GM12878 (cell line): ENCODE measurements around the gene NTRK3. TPM values are rescaled to one million over a fixed set of nuclear protein-coding genes. Genes with fewer than 3 reads are reported as not detected.

Experiments used
- ATAC-seq: fragments of 200-7000 bp; cut with Tn5 transposase; 3 replicates; pipeline ENCODE4 v1.9.1; 2020; ENCODE audit warnings: mild to moderate bottlenecking, moderate library complexity
- BruUV-seq: library from RNA; stranded (reverse); fragments of 400-500 nt; replicated peaks from 2 replicates; lab custom pipeline; 2021; lab: Mats Ljungman, UMichigan
- CTCF ChIA-PET: fragments of 300-600 bp; sonication (Branson Sonifier 250); formaldehyde crosslinking; extraction: SDS; loops from one replicate; lab custom pipeline; 2021; ENCODE audit warnings: inconsistent platforms; lab: Yijun Ruan, JAX
- POLR2A ChIA-PET: fragments of 350-600 bp; formaldehyde crosslinking; extraction: SDS; loops from one replicate; lab custom pipeline; 2021; ENCODE audit warnings: inconsistent platforms; lab: Charles Lee
- RAD21 ChIA-PET: fragments of 300-600 bp; sonication (Branson Sonifier 250); formaldehyde crosslinking; loops from one replicate; lab custom pipeline; 2023; ENCODE audit warnings: antibody characterized with exemption; ENCODE audit not compliant: unreplicated experiment; lab: Charles Lee
- SMC1A ChIA-PET: fragments of 300-600 bp; sonication (Branson Sonifier 250); formaldehyde crosslinking; loops from one replicate; lab custom pipeline; 2023; ENCODE audit not compliant: unreplicated experiment, uncharacterized antibody; lab: Charles Lee
- DNase-seq: peaks from one replicate; pipeline ENCODE4 v3.0.0-alpha.2; 2011; ENCODE audit warnings: low read depth, low spot score
- FAIRE-seq: peaks from 3 replicates; lab custom pipeline; 2011; peaks lifted over from hg19 to GRCh38; lab: Jason Lieb, UNC
- H2AFZ ChIP-seq: 2 replicates; pipeline ENCODE4 v1.6.0; 2011; ENCODE audit warnings: low read depth, low read length, control low read depth; ENCODE audit not compliant: control insufficient read depth
- H3K27ac ChIP-seq: 2 replicates; pipeline ENCODE4 v1.5.1; 2011; ENCODE audit warnings: control low read depth; ENCODE audit not compliant: control insufficient read depth, insufficient read depth
- H3K27me3 ChIP-seq, 2 experiments: replicated peaks in 1 of 2; 2 replicates each; pipeline versions ENCODE4 v1.6.0 to v1.6.1; 2011; ENCODE audit warnings: low read length in 1 of 2; ENCODE audit not compliant: control insufficient read depth in 2 of 2, insufficient read depth in 2 of 2
- H3K36me3 ChIP-seq, 2 experiments: 2 replicates each; pipeline ENCODE4 v1.5.1; 2011; ENCODE audit warnings: low read length in 1 of 2; ENCODE audit not compliant: control insufficient read depth in 2 of 2, insufficient read depth in 2 of 2
- H3K4me1 ChIP-seq: 2 replicates; pipeline ENCODE4 v1.6.1; 2011; ENCODE audit warnings: mild to moderate bottlenecking, low read length, moderate library complexity, mixed read lengths; ENCODE audit not compliant: control insufficient read depth, insufficient read depth
- H3K4me2 ChIP-seq: 2 replicates; pipeline ENCODE4 v1.6.0; 2011; ENCODE audit warnings: control low read depth; ENCODE audit not compliant: control insufficient read depth, insufficient read depth
- H3K4me3 ChIP-seq: fragments of 200-600 bp; sonication (generic); 2 replicates; pipeline ENCODE4 v1.5.1; 2016
- H3K79me2 ChIP-seq: 2 replicates; pipeline ENCODE4 v1.6.0; 2011; ENCODE audit warnings: low read length; ENCODE audit not compliant: control insufficient read depth, insufficient read depth
- H3K9ac ChIP-seq: 2 replicates; pipeline ENCODE4 v1.8.0; 2011; ENCODE audit warnings: low read length, control low read depth, mixed read lengths; ENCODE audit not compliant: control insufficient read depth, insufficient read depth
- H3K9me3 ChIP-seq: replicated peaks from 3 replicates; pipeline ENCODE4 v1.5.1; 2011; ENCODE audit warnings: mild to moderate bottlenecking, low read length; ENCODE audit not compliant: control insufficient read depth, insufficient read depth
- H4K20me1 ChIP-seq: 2 replicates; pipeline ENCODE4 v1.6.0; 2011; ENCODE audit not compliant: control insufficient read depth, insufficient read depth
- BACH1 ChIP-seq: fragments of 450-650 bp; IDR thresholded peaks from 2 replicates; pipeline ENCODE4 v1.6.1; 2017; ENCODE audit warnings: mild to moderate bottlenecking, borderline replicate concordance
- BMI1 ChIP-seq: fragments of 450-650 bp; IDR thresholded peaks from 2 replicates; pipeline ENCODE4 v1.6.1; 2016; ENCODE audit warnings: mild to moderate bottlenecking, moderate library complexity, borderline replicate concordance
- BRCA1 ChIP-seq: IDR thresholded peaks from 2 replicates; pipeline ENCODE4 v1.6.1; 2011; ENCODE audit warnings: low read depth, low read length, improper control_type of control experiment
- CEBPZ ChIP-seq: fragments of 150-350 bp; IDR thresholded peaks from 2 replicates; pipeline ENCODE4 v1.6.1; 2016; ENCODE audit warnings: low read depth, low read length
- E2F8 ChIP-seq: fragments of 450-650 bp; IDR thresholded peaks from 2 replicates; pipeline ENCODE4 v1.6.1; 2018; ENCODE audit warnings: mild to moderate bottlenecking, low read depth, moderate library complexity; ENCODE audit not compliant: partially characterized antibody
- FOXM1 ChIP-seq: IDR thresholded peaks from 2 replicates; pipeline ENCODE4 v1.6.1; 2012; ENCODE audit warnings: low read depth, mild to moderate bottlenecking, inconsistent platforms, low read length, moderate library complexity
- HDAC6 ChIP-seq: fragments of 200-600 bp; sonication (generic); IDR thresholded peaks from one replicate; pipeline ENCODE4 v1.8.0; 2017; ENCODE audit warnings: antibody characterized with exemption; ENCODE audit not compliant: unreplicated experiment
- IRF3 ChIP-seq: fragments of 450-650 bp; IDR thresholded peaks from 2 replicates; pipeline ENCODE4 v1.6.1; 2014; ENCODE audit warnings: mild to moderate bottlenecking
- LARP7 ChIP-seq: fragments of 450-650 bp; IDR thresholded peaks from 2 replicates; pipeline ENCODE4 v1.6.1; 2017; ENCODE audit warnings: mild to moderate bottlenecking
- MYC ChIP-seq: IDR thresholded peaks from 2 replicates; pipeline ENCODE4 v1.6.1; 2011; ENCODE audit warnings: mild to moderate bottlenecking, low read length, moderate library complexity, inconsistent platforms; ENCODE audit not compliant: insufficient read depth, insufficient replicate concordance, insufficient read length, severe bottlenecking
- PML ChIP-seq: IDR thresholded peaks from 2 replicates; pipeline ENCODE4 v1.6.1; 2012; ENCODE audit warnings: low read length, inconsistent platforms
- RCOR1 ChIP-seq: conservative IDR thresholded peaks from 2 replicates; pipeline ENCODE4 v1.6.1; 2012; ENCODE audit warnings: low read depth, low read length, improper control_type of control experiment
- RFX5 ChIP-seq: IDR thresholded peaks from 2 replicates; pipeline ENCODE4 v1.6.1; 2011; ENCODE audit warnings: low read depth, low read length, improper control_type of control experiment
- SUPT20H ChIP-seq: IDR thresholded peaks from 2 replicates; pipeline ENCODE4 v1.6.1; 2011; ENCODE audit warnings: low read depth, mild to moderate bottlenecking, low read length, moderate library complexity, borderline replicate concordance; ENCODE audit not compliant: control insufficient read depth
- ZNF274 ChIP-seq: IDR thresholded peaks from one replicate; pipeline ENCODE4 v1.8.0; 2011; ENCODE audit not compliant: insufficient read length, insufficient read depth
- ZSCAN29 ChIP-seq: fragments of 450-650 bp; IDR thresholded peaks from 2 replicates; pipeline ENCODE4 v1.6.1; 2017; ENCODE audit warnings: mild to moderate bottlenecking, moderate library complexity
- ZZZ3 ChIP-seq: IDR thresholded peaks from 2 replicates; pipeline ENCODE4 v1.6.1; 2011; ENCODE audit warnings: low read depth; ENCODE audit not compliant: control insufficient read depth, insufficient read length
- WGBS: methylation state at CpG from one replicate; pipeline ENCODE4 v1.1.6; 2016; ENCODE audit warnings: low lambda C conversion rate; ENCODE audit not compliant: insufficient replicate concordance, insufficient coverage; ENCODE audit errors: missing lambda C conversion rate; 5-methylcytosine and 5-hydroxymethylcytosine counted together
- in situ Hi-C: fragments of 300-500 bp; cut with MboI; formaldehyde crosslinking; loops from 9 replicates; pipeline ENCODE4 v1.14.3; 2018; ENCODE audit warnings: mixed read lengths
- intact Hi-C: fragments of 100-400 bp; cut with micrococcal nuclease; formaldehyde crosslinking; loops from one replicate; pipeline ENCODE4 v1.14.2; 2022; ENCODE audit not compliant: unreplicated experiment
- polyA plus RNA-seq, 11 experiments: library from polyadenylated mRNA; depleted of rRNA in 4 of 11; unstranded in 6 of 11; stranded (reverse) in 5 of 11; fragments of >200 nt; fragmentation: Nextera tagmentation in 4 of 11; fragmentation: Illumina TruSeq in 1 of 11; extraction: Ambion mirVana in 4 of 11; extraction: Trizol in 1 of 11; gene quantifications; 1 replicate in 1 of 11; 2 replicates in 10 of 11; pipeline versions ENCODE4 v1.2.1 to v1.2.3, GENCODE V29; 2011 to 2016; ENCODE audit warnings: inconsistent platforms in 2 of 11, missing spikeins in 2 of 11, low read depth in 1 of 11
- total RNA-seq, 4 experiments: library from RNA; depleted of rRNA in 3 of 4; stranded (reverse); fragments of >200 nt in 3 of 4; fragmentation: Illumina TruSeq in 1 of 4; extraction: Trizol in 1 of 4; gene quantifications; 2 replicates each; pipeline versions ENCODE4 v1.2.1 to v1.2.3, GENCODE V29; 2013 to 2021

NTRK3 gene
- total and polyA plus RNA-seq, 10 of the 15 experiments (the other 5 are each of a cell fraction or from before 2014, with no cell fraction given) = not detected

GRCh38 chr15:87818756-87819155, 437.8 kb downstream of the NTRK3 start:
- CTCF ChIA-PET = interaction anchor here (0.6 kb wide), 1 partner anchor 57 kb away, joined by 3 read pairs; no protein-coding TSS in a partner anchor
- no peak for ATAC-seq

More at GRCh38 chr15:87818756-87819155, 437.8 kb downstream of the NTRK3 start:
- no peak overlapping the region for H3K9ac ChIP-seq
- no peak overlapping the region for H3K27ac ChIP-seq
- no peaks in the 10 kb centered on the region for H3K36me3 ChIP-seq
- no peaks in the 10 kb centered on the region for H3K79me2 ChIP-seq
- SMC1A ChIA-PET = no interaction called here
- H3K4me2 ChIP-seq = no peak overlapping the region
- H3K4me1 ChIP-seq = no peaks in the 10 kb centered on the region
- WGBS = 55% methylated on average over 1 of the region's 1 CpG
- no peaks in the 10 kb centered on the region for H4K20me1 ChIP-seq
- intact Hi-C loops (no loop called here), in situ Hi-C loops (no loop called here)
- no peaks in the 10 kb centered on the region for H3K27me3 ChIP-seq
- no peak overlapping the region for H3K4me3 ChIP-seq
- POLR2A ChIA-PET = no interaction called here
- RAD21 ChIA-PET = no interaction called here
- no peak for FAIRE-seq
- H2AFZ ChIP-seq = no peak overlapping the region
- no peak for DNase-seq
- no peaks in the 10 kb centered on the region for H3K9me3 ChIP-seq
- no TSS peak for BruUV-seq
- TF ChIP-seq SUPT20H (no peak), E2F8 (no peak), FOXM1 (no peak), ZNF274 (no peak), CEBPZ (no peak), ZSCAN29 (no peak), MYC (no peak), ZZZ3 (no peak), PML (no peak), BMI1 (no peak), BACH1 (no peak), RCOR1 (no peak), BRCA1 (no peak), RFX5 (no peak), IRF3 (no peak), HDAC6 (no peak), LARP7 (no peak)
